H9 (cell line): Measurements from ENCODE around the gene MEGF9. TPM values are rescaled to one million over a fixed set of nuclear protein-coding genes. Genes with fewer than 3 reads are reported as not detected.

ENCODE experiments used
- DNase-seq: peaks from one replicate; pipeline ENCODE4 v3.0.0-alpha.2; 2017
- H2AFZ ChIP-seq: one replicate; pipeline ENCODE4 v1.6.1; 2013; ENCODE audit warnings: mild to moderate bottlenecking, low read length, control low read depth, moderate library complexity
- H2AK5ac ChIP-seq: 2 replicates; pipeline ENCODE4 v1.6.1; 2013; ENCODE audit warnings: low read length, control low read depth, mixed read lengths; ENCODE audit not compliant: insufficient read length
- H2BK120ac ChIP-seq: one replicate; pipeline ENCODE4 v1.6.1; 2013; ENCODE audit warnings: low read depth, mild to moderate bottlenecking, low read length, control low read depth, inconsistent platforms; ENCODE audit not compliant: poor library complexity, severe bottlenecking
- H2BK12ac ChIP-seq: 2 replicates; pipeline ENCODE4 v1.6.1; 2013; ENCODE audit warnings: low read length, control low read depth, mixed read lengths, low read depth; ENCODE audit not compliant: insufficient read length
- H2BK15ac ChIP-seq: 2 replicates; pipeline ENCODE4 v1.6.1; 2013; ENCODE audit warnings: low read depth, low read length, control low read depth
- H2BK20ac ChIP-seq: one replicate; pipeline ENCODE4 v1.6.1; 2013; ENCODE audit warnings: low read depth, mild to moderate bottlenecking, low read length, control low read depth, inconsistent platforms; ENCODE audit not compliant: poor library complexity, severe bottlenecking
- H2BK5ac ChIP-seq: 2 replicates; pipeline ENCODE4 v1.6.1; 2013; ENCODE audit warnings: low read length, control low read depth, mixed read lengths; ENCODE audit not compliant: insufficient read length
- H3K14ac ChIP-seq: 2 replicates; pipeline ENCODE4 v1.6.1; 2013; ENCODE audit warnings: low read length, control low read depth; ENCODE audit not compliant: insufficient read depth
- H3K18ac ChIP-seq: 2 replicates; pipeline ENCODE4 v1.6.1; 2013; ENCODE audit warnings: low read depth, mild to moderate bottlenecking, mixed read lengths, low read length, control low read depth; ENCODE audit not compliant: insufficient read length
- H3K23ac ChIP-seq: 2 replicates; pipeline ENCODE4 v1.6.1; 2013; ENCODE audit warnings: low read length, control low read depth, mixed read lengths, low read depth; ENCODE audit not compliant: insufficient read length
- H3K23me2 ChIP-seq: 2 replicates; pipeline ENCODE4 v1.6.1; 2013; ENCODE audit warnings: low read depth, mild to moderate bottlenecking, mixed read lengths, low read length, control low read depth; ENCODE audit not compliant: insufficient read length, poor library complexity, severe bottlenecking
- H3K27ac ChIP-seq: 2 replicates; pipeline ENCODE4 v1.5.1; 2013; ENCODE audit warnings: low read length, control low read depth, mixed read lengths, low read depth; ENCODE audit not compliant: insufficient read length
- H3K27me3 ChIP-seq: 2 replicates; pipeline ENCODE4 v1.6.1; 2013; ENCODE audit warnings: low read length, control low read depth, inconsistent platforms; ENCODE audit not compliant: insufficient read depth
- H3K4ac ChIP-seq: 2 replicates; pipeline ENCODE4 v1.6.1; 2013; ENCODE audit warnings: low read depth, mild to moderate bottlenecking, control low read depth, inconsistent platforms, low read length, moderate library complexity
- H3K4me1 ChIP-seq: 2 replicates; pipeline ENCODE4 v1.6.1; 2013; ENCODE audit warnings: low read length, control low read depth, inconsistent platforms; ENCODE audit not compliant: insufficient read depth
- H3K4me2 ChIP-seq: 2 replicates; pipeline ENCODE4 v1.6.1; 2013; ENCODE audit warnings: low read length, control low read depth, mixed read lengths; ENCODE audit not compliant: insufficient read length, insufficient read depth
- H3K56ac ChIP-seq: 2 replicates; pipeline ENCODE4 v1.6.1; 2013; ENCODE audit warnings: low read depth, mild to moderate bottlenecking, mixed read lengths, low read length, control low read depth; ENCODE audit not compliant: insufficient read length
- H3K79me1 ChIP-seq: 2 replicates; pipeline ENCODE4 v1.6.1; 2013; ENCODE audit warnings: low read depth, mild to moderate bottlenecking, moderate library complexity, low read length, control low read depth, inconsistent platforms; ENCODE audit not compliant: insufficient read depth, poor library complexity, severe bottlenecking
- H3K79me2 ChIP-seq: 2 replicates; pipeline ENCODE4 v1.6.1; 2013; ENCODE audit warnings: low read length, control low read depth, inconsistent platforms; ENCODE audit not compliant: insufficient read depth
- H3K9ac ChIP-seq: 2 replicates; pipeline ENCODE4 v1.6.1; 2013; ENCODE audit warnings: low read length, control low read depth, mixed read lengths; ENCODE audit not compliant: insufficient read length; ENCODE audit errors: extremely low read depth
- H3K9me3 ChIP-seq: one replicate; pipeline ENCODE4 v1.6.1; 2013; ENCODE audit warnings: low read depth, low read length, inconsistent platforms; ENCODE audit not compliant: control insufficient read depth
- H3T11ph ChIP-seq: one replicate; pipeline ENCODE4 v1.6.1; 2013; ENCODE audit warnings: mild to moderate bottlenecking, low read length, control low read depth, inconsistent platforms
- H4K20me1 ChIP-seq: one replicate; pipeline ENCODE4 v1.6.1; 2013; ENCODE audit not compliant: control insufficient read depth, insufficient read length, insufficient read depth
- H4K5ac ChIP-seq: 2 replicates; pipeline ENCODE4 v1.6.1; 2013; ENCODE audit warnings: low read depth, mild to moderate bottlenecking, mixed read lengths, low read length, control low read depth; ENCODE audit not compliant: insufficient read length
- H4K8ac ChIP-seq: replicated peaks from 2 replicates; pipeline ENCODE4 v1.6.1; 2013; ENCODE audit warnings: low read length, control low read depth, mixed read lengths, low read depth; ENCODE audit not compliant: insufficient read length
- H4K91ac ChIP-seq: 2 replicates; pipeline ENCODE4 v1.6.1; 2013; ENCODE audit warnings: low read depth, mild to moderate bottlenecking, moderate library complexity, mixed read lengths, low read length, control low read depth; ENCODE audit not compliant: insufficient read length
- H3K27ac Mint-ChIP-seq, 3 experiments: 2 replicates in 2 of 3; 3 replicates in 1 of 3; pipeline ENCODE4 v1.8.0; 2020 to 2021; ENCODE audit warnings: mixed read lengths in 3 of 3, mild to moderate bottlenecking in 1 of 3, moderate library complexity in 1 of 3
- H3K27me3 Mint-ChIP-seq: 2 replicates; pipeline ENCODE4 v1.8.0; 2021; ENCODE audit warnings: low read depth, mild to moderate bottlenecking, moderate library complexity, mixed read lengths
- H3K36me3 Mint-ChIP-seq, 3 experiments: 2 replicates in 2 of 3; 3 replicates in 1 of 3; pipeline ENCODE4 v1.8.0; 2020 to 2021; ENCODE audit warnings: low read depth in 3 of 3, mixed read lengths in 3 of 3; ENCODE audit not compliant: insufficient read depth in 1 of 3
- H3K4me1 Mint-ChIP-seq, 2 experiments: 2 replicates each; pipeline ENCODE4 v1.8.0; 2020; ENCODE audit warnings: mixed read lengths in 2 of 2
- H3K4me3 Mint-ChIP-seq, 2 experiments: 2 replicates in 1 of 2; 3 replicates in 1 of 2; pipeline ENCODE4 v1.8.0; 2020 to 2021; ENCODE audit warnings: mild to moderate bottlenecking in 2 of 2, mixed read lengths in 2 of 2, moderate library complexity in 1 of 2
- H3K9me3 Mint-ChIP-seq, 2 experiments: 2 replicates in 1 of 2; 3 replicates in 1 of 2; pipeline ENCODE4 v1.8.0; 2020; ENCODE audit warnings: mild to moderate bottlenecking in 2 of 2, mixed read lengths in 2 of 2, moderate library complexity in 1 of 2
- whole genome bisulfite sequencing: extraction: QIAGEN DNeasy Blood & Tissue Kit; methylation state at CpG from one replicate; pipeline ENCODE4 v1.1.7; 2013; ENCODE audit warnings: missing lambda C conversion rate, low lambda C conversion rate, mixed read lengths; ENCODE audit not compliant: insufficient read length; ENCODE audit errors: extremely low coverage; 5-methylcytosine and 5-hydroxymethylcytosine counted together
- total RNA-seq: library from RNA; stranded (reverse); gene quantifications from 2 replicates; pipeline ENCODE4 v1.2.1, GENCODE V29; 2021
- TF ChIP-seq, protein P1 (sequence below): fragments of 200-600 bp; sonication (generic); conservative IDR thresholded peaks from 3 replicates; pipeline ENCODE4 v1.8.0; 2021; ENCODE audit warnings: antibody characterized with exemption, mild to moderate bottlenecking

Gene MEGF9
- total RNA-seq, 1 experiment from 2014 or later: 0.94 TPM

DNA sequence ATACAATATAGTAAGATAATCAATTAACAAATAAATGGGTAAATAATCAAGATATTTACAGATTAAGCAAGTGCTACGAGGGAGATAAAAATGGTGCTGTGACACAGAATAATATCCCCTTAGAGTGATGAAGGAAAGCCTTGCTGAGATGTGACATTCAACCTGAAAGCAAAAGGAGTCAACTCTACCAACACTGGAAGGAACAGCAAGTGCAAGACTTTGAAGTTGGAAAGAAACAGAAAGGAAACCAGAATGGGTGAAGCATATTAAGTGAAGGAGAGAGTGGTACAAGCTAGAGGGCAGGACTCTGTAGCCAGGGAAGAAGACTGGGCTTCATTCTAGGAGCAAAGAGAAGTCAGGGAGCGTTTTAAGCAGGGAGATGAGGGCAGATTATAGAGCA is 12.2 kb upstream of the MEGF9 start:
- Histone ChIP-seq H2BK15ac (no peak overlapping the region), H3K56ac (no peak overlapping the region), H3K23me2 (peaks cover 2% of the 10 kb centered on the region), H3K14ac (no peak overlapping the region), H3K79me1 (no peaks in the 10 kb centered on the region), H2BK5ac (no peak overlapping the region), H3K27me3 (no peaks in the 10 kb centered on the region), H3K9ac (no peak overlapping the region), H3K4me2 (no peak overlapping the region), H3K9me3 (no peaks in the 10 kb centered on the region), H3T11ph (no peak overlapping the region), H3K27ac (no peak overlapping the region), H4K20me1 (no peaks in the 10 kb centered on the region), H2BK12ac (no peak overlapping the region), H2BK20ac (no peak overlapping the region), H4K5ac (no peak overlapping the region), H2AFZ (no peak overlapping the region), H3K4ac (no peak overlapping the region), H2AK5ac (no peak overlapping the region), H4K8ac (no peak overlapping the region), H4K91ac (no peak overlapping the region), H2BK120ac (no peak overlapping the region), H3K79me2 (no peaks in the 10 kb centered on the region), H3K18ac (no peak overlapping the region), H3K4me1 (no peaks in the 10 kb centered on the region), H3K23ac (no peak overlapping the region)
- WGBS: no CpG with 5 or more reads among the region's 2 CpGs
- Mint-ChIP-seq H3K27ac (no peak overlapping the region), H3K4me1 (peaks cover 4 to 8% of the 10 kb centered on the region in 2 experiments; a peak in 2 of 4 replicates), H3K9me3 (no peaks in the 10 kb centered on the region; a peak in 1 of 5 replicates), H3K27me3 (peaks cover 15% of the 10 kb centered on the region), H3K4me3 (no peak overlapping the region), H3K36me3 (no peaks in the 10 kb centered on the region)
- DNase-seq: no peak
- TF ChIP-seq, protein P1, sequence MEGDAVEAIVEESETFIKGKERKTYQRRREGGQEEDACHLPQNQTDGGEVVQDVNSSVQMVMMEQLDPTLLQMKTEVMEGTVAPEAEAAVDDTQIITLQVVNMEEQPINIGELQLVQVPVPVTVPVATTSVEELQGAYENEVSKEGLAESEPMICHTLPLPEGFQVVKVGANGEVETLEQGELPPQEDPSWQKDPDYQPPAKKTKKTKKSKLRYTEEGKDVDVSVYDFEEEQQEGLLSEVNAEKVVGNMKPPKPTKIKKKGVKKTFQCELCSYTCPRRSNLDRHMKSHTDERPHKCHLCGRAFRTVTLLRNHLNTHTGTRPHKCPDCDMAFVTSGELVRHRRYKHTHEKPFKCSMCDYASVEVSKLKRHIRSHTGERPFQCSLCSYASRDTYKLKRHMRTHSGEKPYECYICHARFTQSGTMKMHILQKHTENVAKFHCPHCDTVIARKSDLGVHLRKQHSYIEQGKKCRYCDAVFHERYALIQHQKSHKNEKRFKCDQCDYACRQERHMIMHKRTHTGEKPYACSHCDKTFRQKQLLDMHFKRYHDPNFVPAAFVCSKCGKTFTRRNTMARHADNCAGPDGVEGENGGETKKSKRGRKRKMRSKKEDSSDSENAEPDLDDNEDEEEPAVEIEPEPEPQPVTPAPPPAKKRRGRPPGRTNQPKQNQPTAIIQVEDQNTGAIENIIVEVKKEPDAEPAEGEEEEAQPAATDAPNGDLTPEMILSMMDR: no peak
